MM.1S (cell line): ENCODE measurements around the gene METAP1D.

Experiments used
- CTCF ChIP-seq: fragments of 300-600 bp; sonication (generic); IDR thresholded peaks from 2 replicates; pipeline ENCODE4 v1.5.1; 2016; ENCODE audit warnings: antibody characterized with exemption, low read length, mixed read lengths
- EZH2 ChIP-seq: fragments of 300-600 bp; sonication (generic); optimal IDR thresholded peaks from 2 replicates; pipeline ENCODE3; 2017; ENCODE audit warnings: low read depth, mild to moderate bottlenecking, antibody characterized with exemption, low read length, mixed read lengths

GRCh38 chr2:172091761-172092566 is 92.2 kb downstream of the METAP1D start:
- TF ChIP-seq EZH2 (no peak), CTCF (no peak)
